ENCODE results near the gene PAPPA.

DNA sequence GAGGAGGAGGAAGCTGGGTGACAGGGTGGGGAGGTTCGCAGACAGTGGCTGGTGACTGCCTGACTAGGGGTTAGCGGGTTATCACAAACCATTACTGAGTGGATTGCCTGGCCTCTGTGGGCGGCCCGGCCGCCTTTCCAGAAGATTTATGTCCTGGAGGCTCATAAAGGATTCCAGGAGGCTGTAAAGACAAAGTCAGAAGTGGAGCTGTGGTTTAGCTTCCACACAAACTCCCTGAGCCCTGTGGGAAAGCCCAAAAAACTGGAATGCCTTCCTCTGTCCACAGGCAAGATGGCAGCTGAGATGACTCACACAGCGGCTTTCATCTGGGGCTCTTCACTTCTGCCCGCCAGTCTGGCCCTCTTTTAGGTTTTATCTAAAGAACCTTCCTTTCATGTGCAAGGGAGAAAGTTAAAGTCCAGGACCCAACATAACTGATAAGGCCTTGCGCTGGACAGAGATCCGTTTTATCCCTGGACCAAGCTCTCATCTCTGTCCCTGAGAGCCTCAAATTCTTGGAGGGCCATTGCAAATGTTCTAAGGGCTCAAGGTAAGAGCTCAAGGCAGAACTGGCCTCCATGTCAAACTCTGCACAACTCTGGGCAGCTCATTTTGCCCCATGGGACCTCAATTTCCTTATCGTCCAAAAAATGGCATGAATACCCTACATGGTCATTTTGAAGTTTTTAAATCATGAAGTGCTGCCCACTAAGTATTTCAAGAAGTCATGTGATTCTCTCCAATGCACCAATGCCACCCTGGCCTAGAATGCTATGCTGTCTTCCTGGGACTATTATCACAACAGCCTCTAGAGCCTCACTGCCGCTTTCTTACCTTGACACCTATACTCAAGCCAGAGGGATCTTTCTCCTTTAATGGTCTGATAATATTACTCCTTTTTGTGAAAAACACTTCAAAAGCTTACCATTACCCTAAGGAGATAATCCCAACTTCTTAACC, 284.1 kb downstream of the PAPPA start:
- TF ChIP-seq EZH2 (IDR thresholded peaks at IDR 0.05) (no peak), POLR2AphosphoS5 (IDR thresholded peaks at IDR 0.05; ENCODE audit: borderline replicate concordance, low read depth, low read length) (no peak), FOXP2 (optimal IDR thresholded peaks at IDR 0.05; ENCODE audit: control extremely low read depth, extremely low read length, insufficient read depth) (no peak)
